Stimulated activated CD4-positive, alpha-beta T cell treated with anti-CD3 and anti-CD28 coated beads, Interleukin-1b, Interleukin-23, amount 100 ng/mL, for 48 hours (primary cell): ENCODE results near the gene GPS1.
A peak's percentile ranks its signal among the peaks of the same experiment; 100 is the strongest.
"Not testable (repeated sequence)": the region's sequence is repeated elsewhere in the genome, so short reads cannot be mapped to it uniquely, and the experiment has no call there.

Experiments used
- DNase-seq: peaks from one replicate; pipeline ENCODE4 v3.0.0-alpha.2; 2020

GPS1 gene

DNA sequence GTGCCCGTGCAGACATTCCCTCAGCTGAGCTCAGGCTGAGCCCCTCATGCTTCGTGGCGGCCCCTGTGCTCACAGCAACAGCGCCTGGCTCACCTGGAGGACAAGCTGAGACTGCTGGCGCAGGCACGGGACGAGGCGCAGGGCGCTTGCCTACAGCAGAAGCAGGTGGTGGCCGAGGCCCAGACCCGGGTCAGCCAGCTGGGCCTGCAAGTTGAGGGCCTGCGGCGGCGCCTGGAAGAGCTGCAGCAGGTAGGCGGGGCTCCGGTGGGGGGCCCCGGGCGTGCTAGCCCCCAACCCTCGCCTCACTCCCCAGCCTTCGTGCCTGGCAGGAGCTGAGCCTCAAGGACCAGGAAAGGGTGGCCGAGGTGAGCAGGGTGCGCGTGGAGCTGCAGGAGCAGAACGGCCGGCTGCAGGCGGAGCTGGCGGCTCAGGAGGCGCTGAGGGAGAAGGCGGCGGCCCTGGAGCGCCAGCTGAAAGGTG, 21.7 kb upstream of the GPS1 start:
- DNase-seq, result no peak

DNA sequence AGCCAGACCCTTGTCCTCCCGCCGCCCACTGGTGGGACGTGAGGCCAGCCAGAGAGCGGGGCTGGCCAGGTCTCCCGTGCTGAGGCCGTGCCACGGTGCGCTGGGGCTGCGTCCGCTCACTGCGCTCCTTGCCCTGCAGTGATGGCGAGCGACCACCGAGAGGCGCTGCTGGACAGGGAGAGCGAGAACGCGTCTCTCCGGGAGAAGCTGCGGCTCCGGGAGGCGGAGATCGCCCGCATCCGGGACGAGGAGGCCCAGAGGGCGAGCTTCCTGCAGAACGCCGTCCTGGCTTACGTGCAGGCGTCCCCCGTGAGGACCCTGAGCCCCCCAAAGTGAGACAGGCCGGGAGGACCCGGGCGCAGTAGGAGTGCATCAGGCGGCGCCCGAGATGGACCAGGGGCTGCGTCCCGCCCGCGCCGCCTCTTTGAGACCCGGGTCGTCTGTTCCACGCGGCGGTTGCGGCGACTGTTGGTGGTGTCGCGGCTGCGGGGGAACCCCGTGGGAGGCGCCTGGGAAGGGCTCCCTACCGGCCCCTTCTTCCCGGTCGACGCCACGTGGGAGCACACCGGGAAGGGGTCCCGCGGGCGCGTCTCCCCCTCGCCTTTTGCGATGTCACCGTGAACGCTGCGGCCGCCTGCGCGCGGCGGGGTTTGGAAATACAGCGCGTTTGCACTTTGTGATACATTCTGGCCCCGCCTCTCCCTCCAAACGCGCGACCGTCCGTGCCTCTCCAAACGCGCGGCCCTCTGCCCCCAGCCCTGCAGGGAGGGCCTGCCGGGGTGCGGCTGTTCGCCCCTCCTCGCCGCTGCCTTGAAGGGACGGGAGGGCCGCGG, 21.0 kb upstream of the GPS1 start:
- peak; percentile 81 for DNase-seq

DNA sequence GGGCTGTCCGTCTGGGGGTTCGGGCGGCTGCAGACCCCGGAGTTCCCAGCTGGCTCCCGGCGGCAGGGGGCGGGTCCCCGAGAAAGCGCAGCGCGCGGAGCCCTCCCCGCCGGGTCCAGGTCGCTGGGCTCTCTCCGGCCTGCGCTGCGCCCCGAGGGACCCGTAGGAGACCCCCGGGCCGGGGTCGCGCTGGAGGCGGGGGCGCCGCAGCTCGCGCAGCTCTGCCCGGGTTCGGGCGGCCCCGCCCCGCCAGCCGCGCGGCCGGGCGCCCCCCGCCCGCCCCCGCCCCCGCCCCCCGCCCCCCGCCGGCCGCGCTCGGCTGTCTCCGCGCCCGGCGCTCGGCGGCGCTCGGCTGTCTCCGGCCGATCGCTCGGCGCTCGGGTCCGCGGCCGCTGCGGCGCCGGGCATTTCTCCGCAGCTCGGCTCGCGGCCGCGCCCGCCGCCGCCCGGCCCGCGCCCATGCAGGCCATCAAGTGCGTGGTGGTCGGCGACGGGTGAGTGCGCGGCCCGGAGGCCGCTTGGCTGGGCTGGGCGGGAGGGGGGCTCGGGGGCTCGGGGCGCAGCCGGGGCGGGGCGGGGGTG, 20.3 kb upstream of the GPS1 start, which contains the start of gene RAC3:
Gene RAC3, plus strand, starts transcription at position 376 of the 582 bp plus-strand sequence. Its CDS starts 84 bp downstream, at position 460.
- no peak for DNase-seq

DNA sequence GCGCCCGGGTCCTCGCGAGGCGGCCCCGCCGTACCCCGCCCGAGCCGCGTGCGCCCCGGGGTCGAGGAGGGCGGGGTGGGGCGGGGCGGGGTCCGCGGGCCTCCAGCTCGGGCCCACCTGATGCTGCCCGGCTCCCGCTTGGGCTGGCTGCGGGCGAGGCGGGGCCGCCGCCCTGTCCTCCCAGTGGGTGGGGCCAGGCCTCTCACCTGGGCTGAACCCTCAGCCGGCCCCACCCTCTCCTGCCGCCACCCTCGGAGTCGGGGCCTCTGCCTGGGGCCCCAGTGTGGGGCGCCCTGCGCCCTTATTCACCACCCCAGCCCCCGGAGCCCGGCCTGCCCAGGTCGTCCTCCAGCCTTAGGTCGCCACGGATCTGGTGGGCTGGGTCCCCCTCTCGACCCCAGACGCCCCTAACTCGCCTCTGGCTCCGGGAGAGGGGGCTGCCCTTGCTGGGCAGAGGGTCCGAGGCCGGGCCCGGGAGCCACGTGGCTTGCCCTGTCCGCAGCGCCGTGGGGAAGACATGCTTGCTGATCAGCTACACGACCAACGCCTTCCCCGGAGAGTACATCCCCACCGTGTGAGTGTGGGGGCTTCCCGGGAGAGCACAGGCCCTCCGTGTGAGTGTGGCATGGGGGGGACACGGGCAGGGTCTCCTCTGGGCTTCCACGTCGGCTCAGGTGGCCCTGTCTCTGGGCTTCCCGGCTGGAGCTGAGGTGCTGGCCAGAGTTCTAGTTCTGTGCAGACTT, 19.6 kb upstream of the GPS1 start:
- peak; percentile 47 for DNase-seq

DNA sequence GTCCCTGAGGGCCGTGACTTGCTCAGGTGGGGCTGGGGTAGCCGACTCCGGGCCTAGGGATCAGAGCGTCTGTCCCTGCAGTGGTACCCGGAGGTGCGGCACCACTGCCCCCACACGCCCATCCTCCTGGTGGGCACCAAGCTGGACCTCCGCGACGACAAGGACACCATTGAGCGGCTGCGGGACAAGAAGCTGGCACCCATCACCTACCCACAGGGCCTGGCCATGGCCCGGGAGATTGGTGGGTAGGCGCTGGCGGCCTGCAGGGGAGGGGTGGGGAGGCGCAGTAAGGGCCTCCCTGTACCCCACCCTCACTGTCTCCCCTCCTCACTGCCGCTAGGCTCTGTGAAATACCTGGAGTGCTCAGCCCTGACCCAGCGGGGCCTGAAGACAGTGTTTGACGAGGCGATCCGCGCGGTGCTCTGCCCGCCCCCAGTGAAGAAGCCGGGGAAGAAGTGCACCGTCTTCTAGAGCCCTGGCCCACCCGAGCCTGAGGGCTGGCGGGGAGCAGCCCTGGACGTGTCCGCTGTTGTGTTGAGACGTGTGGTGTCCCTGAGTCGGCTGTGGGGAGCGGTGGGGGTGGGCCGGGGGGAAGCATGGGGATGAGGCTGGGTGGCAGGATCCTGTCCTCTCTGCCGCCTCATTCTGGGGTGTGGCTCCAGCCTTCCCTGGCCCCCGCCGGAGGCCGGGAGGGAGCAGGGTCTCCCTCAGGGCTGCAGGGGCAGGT, 18.2 kb upstream of the GPS1 start:
- no peak for DNase-seq

DNA sequence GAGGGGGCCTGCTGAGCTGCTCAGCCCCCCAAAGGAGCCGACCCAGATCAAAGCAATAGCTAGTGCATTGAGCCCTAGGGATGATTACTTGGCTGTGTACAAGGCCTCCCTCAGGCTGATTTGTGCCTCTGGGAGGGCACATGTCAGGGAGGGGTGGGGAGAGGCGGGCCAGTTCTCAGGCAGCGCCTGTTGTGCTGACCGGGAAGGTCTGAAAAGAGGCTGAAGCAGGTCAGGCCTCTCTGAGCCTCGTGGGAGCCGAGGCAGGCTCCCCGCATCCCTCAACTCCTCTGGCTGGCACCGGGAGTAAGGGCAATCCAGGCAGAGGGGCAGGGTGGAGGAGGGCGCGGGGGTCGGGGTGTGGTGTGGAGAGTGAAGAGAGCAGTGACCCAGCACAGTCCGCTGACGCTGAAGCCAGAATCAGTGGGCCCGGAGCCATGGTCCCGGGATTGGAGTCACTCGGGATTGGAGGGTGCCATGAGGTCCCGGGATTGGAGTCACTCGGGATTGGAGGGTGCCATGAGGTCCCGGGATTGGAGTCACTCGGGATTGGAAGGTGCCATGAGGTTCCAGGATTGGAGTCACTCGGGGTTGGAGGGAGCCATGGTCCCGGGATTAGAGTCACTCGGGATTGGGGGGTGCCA, 17.2 kb upstream of the GPS1 start:
- no peak for DNase-seq

DNA sequence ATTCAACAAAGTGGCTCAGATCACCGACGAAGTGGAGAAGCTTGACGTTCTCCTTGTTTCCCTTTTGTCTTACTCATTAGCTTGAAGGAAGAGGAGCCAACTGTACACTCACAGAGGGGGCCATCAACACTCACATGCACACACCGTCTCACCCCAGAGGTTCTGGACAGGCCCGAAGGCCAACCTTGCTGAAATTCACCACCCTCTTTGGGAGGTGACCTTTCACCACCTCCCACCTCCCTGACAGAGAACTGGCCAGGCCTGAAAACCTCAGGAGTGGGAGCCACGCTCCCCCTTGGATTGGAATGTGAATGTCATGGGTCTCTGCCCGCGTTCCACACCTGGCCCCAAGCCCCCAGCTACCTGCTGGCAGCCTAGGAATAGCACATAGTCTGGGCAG, 16.2 kb upstream of the GPS1 start:
- DNase-seq, result no peak

DNA sequence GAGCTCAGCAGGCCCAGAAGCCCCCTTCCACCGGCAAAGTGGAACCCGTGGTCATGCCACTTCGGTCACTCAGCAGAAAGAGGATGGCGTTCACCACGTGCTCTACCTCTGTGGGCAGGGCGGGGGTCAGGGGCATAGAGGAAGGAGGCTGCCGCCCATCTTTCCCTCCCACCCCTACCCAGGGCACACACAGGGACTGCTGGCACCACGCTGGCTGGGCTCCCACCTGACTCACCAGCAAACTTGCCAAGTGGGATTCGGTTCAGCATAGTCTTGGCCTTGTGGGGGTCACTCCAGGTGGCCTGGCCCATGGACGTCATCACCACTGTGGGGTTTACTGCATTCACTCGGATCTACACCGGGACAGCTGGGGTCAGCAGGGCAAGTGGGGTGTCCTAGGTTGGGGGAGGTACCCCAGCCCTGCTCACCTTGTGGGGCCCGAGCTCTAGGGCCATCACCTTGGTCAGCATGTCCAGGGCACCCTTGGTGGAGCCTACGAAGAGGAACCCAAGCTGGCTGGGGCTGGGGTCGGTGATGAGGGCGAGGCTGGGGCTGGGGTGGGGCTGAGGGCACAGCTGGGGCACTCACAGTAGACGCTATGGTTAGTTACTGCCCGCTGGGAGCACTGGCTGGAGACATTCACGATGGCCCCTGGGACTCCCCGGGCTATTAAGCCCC, 15.6 kb upstream of the GPS1 start:
- no peak for DNase-seq

DNA sequence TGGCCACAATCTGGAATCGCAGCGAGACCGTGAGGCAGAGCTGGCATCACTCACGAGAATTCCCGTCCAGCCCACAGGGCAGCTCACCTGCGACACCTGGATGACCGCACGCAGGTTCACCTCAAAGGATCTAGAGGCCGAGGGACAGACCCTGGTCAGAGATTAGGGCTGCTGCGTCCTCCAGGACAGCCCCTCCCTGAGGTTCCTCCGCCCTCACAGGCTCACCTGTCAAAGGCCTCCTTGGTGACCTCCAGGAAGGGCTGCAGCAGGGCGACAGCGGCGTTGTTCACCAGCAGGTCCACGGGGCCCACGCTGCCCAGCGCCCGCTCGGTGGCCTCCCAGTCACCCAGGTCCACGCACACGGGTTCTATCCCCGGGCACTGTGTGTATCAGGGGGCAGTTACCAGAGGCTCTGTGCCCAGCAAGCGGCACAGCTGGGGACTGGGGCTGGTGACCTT, 15.0 kb upstream of the GPS1 start:
- no peak for DNase-seq

DNA sequence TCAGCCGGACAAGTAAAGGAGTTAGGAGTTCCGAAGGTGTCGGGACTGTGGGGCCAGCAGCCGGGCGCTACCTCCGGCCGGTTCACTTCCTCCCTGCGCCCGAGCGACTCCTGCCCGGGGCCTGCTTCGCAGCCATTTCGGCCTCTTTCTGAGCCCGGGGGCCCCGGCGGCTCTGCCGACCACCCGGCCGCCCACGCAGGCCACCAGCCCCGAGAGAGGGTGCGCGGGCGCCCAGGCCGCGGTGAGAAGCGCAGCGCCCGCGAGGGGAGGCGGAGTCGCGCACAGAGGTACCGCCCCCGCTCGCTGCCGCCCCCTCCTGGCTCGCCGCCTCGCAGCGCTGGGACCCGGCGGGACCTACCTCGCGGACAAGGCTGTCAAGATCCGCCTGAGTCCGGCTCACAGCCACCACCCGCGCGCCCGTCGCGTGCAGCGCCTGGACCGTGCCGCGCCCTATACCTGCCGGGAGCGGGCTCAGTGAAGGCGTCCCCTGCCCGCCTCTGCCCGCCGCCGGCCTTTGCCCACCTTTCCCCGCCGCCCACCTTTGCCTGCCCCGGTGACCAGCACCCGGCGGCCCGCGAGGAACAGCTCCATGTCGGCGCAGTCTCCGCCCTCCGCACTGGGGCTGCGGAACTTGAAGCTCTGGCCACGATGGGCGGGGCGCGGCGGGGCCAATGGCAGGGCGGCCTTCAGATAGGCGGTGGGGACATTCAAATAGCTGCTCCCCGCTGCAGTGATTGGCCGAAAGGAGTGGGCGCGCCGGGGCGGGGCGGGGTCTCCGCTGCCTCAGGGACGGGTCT, 14.4 kb upstream of the GPS1 start, which contains the start of gene DCXR:
Gene DCXR, minus strand, starts transcription at position 606 of the 797 bp plus-strand sequence. Its CDS starts 15 bp downstream, at position 591.
- DNase-seq, result peak; percentile 96

DNA sequence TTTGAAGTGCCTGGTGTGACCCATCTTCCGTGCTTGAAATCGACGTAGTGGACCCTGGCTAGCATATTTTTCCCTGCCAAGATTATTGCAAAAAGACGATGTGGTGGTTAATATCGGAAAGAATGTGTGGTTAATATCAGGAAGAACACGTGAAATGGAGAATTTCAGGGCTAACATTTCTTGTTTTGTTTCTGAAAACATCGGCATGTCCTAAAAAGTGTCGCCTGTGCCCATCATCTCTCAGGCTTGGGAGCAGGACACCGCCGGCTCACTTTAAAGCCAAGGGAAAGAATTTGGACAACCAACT, 13.9 kb upstream of the GPS1 start:
- no peak for DNase-seq

DNA sequence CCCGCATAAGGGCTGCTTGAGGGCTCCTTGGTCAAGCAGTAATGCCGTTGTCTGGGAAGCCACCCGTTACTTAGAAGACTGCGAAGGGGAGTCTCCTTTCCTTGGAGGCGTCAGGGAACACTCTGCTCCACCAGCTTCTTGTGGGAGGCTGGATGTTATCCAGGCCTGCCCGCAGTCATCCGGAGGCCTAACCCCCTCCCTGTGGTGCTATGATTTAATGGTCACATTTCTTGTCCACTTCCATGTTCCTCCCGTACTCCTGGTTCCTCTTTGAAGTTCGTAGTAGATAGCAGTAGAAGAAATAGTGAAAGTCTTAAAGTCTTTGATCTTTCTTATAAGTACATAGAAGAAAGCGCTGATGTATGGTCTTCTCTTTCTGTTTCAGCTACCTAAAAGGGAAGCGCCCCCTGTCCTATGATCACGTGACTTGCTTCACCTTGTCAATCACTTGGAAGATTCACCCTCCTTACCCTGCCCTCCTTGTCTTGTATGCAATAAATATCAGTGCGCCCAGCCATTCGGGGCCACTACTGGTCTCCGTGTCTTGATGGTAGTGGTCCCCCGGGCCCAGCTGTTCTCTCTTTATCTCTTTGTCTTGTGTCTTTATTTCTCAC, 12.8 kb upstream of the GPS1 start:
- not testable (repeated sequence) for DNase-seq

DNA sequence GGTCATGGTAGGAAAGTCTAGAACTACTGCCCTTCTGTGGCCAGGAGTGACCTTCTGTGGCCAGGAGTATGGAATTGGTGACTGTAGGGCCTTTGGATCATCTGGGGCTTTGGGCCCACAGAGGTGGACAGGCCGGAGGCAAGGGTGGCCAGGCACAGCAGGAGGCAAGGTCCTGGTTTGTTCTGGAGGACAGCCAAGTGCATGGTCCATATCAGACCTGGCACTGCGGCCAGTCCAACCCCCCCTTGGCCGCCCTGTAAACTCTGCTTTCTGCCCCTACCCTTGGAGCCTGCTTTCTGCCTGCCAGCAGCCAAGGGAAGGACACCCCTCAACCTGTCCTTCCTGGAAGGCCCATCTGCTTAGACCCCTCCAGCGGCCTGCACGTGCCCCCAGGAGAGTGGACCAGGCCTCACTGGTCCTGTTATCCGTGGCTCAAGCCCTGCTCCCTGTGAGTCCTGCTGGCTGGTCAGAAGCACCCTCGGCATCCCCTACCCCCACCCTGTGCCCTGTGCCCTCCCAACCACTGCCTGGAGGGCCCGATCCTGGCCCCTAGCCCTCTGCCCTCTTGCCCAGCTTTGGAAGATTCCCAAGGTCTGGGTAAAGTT, 11.9 kb upstream of the GPS1 start:
- DNase-seq, result no peak

DNA sequence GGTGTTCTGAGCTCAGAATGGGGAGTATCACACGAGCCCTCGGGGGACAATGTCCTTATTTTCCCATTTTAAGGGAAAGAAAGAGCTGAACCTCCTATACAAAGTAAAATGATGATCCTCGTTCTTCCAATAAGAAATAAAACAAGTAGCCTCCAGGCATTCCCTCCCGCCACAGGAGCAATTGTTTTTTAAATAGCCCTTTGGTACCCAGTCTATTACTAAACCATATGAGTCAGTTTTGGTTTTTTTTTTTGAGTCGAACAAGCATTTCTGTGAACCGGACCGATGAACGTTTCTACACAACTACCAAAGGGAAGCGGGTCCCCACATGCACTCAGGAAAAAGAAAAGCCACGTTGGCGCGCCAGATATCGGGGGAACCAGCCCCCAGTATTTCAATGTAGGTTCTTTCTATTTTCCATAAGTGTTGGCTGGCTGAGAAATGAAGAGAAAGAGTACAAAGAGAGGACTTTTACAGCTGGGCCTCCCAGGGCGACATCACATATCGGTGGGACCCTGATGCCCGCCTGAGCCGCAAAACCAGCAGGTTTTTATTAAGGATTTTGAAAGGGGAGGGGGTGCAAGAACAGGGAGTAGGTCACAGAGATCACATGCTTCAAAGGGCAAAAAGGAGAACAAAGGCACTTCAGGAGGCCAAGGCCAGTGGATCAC, 10.4 kb upstream of the GPS1 start:
- DNase-seq, result no peak

DNA sequence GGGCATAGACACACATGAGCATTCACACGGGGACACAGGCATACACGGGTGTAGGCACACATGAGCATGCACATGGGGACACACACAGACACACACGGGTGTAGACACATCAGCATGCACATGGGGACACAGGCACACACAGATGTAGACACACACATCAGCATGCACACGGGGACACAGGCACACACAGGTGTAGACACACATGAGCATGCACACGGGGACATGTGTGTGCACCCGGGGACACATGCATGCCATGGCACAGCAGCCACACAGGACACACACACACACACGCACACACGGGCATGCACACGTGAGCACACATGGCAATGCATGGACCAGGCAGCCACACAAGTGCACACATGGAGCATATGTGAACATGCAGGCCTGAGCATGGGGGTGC, 9.0 kb upstream of the GPS1 start:
- no peak for DNase-seq

DNA sequence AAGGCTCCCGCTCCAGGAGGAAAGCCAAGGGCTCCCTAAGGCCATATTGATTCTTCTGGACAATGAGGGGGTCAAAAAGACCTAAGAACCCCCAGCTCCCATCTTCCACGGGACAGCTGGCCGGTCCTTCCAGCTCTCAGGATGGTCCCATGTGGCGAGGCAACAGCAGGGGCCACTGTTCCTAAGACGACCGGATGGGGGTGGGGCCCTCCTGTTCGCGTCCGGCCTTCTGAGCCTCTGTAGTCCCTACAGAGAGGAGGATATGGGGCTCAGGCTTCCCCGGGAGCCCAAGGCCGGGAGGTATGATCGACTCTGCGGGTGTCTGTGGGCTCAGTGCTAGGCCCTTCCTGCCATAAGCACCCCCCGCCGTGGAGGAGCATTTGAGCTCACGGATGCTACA, 8.2 kb upstream of the GPS1 start:
- DNase-seq, result no peak

DNA sequence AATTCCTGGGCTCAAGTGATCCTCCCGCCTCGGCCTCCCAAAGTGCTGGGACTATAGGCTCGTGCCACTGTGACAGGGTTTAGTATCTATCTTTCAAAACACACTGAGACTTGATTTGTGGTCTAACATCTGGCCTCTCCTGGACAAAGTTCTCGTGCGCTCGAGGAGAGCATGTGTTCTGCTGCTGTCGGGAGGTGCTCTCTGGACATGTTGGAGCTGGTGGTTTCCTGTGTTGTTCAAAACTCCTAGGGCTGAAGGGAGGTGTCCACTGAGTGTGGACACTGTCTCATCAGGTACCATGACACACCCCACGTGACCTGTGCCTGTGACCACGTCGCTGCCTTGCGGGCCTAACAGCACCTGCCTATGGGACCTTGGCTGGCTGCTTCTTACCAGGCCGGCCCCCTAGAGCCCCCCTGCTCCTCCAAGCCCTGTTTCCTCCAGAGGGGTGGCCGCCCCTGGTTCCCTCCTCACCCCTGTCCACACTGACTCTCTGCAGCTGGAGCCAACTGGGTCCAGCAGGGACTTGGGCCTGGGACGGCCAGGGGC, 5.7 kb upstream of the GPS1 start:
- no peak for DNase-seq

DNA sequence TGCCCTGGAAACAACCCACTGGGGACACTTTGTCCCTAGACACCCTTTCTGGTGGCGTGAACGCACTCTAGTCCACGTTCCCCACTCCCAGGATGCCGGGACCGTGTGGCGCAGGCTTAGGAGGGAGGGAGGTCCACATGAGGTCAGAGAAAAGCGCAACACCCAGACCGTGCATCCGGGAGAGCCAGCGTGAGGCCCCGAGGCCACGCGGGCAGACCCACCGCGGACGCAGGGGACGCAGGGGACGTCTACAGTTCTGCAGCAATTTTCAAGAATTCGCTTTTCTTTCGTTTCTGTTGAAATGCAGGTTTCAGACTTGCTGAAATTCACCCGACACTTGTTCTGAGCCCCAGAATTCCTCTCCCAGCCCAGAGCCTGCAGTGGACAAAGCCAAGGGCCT, 4.8 kb upstream of the GPS1 start:
- no peak for DNase-seq

DNA sequence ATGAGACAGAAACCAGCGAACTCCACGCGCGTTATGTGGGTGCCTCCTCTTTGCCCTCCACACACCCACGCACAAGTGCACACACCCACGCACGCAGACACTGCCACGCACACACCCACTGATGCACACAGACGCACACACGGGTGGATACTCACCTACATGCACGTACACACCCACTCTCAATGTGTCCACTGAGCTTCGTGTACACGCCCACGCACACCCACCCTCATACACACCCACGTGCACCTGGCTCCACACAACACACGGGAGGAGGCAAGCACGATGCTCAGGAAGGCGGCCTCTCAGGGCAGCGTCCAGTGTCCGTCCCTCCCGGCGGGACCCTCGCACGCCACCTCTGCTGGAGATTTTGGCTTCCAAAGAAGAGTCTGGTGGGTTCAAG, 4.3 kb upstream of the GPS1 start:
- DNase-seq, result no peak
